ENCODE results near the gene PFN1.
"Not testable (repeated sequence)": the region's sequence is repeated elsewhere in the genome, so short reads cannot be mapped to it uniquely, and the experiment has no call there.

The PFN1 gene

GRCh38 chr17:4935650-4936049 is 12.7 kb downstream of the PFN1 start:
- Mint-ChIP-seq H3K27ac (peak overlapping the region; percentile 12), H3K9me3 (no peaks in the 10 kb centered on the region), H3K36me3 (ENCODE audit: low read depth) (peaks cover 74% of the 10 kb centered on the region), H3K27me3 (peaks cover 16% of the 10 kb centered on the region), H3K4me1 (ENCODE audit: low read depth) (peaks cover 81% of the 10 kb centered on the region), H3K4me3 (no peak overlapping the region)
- intact Hi-C loops (cut with micrococcal nuclease) = no loop called here

GRCh38 chr17:4934173-4934979 is 14.0 kb downstream of the PFN1 start:
- H3K4me1 Mint-ChIP-seq (ENCODE audit: low read depth) = peaks cover 83% of the 10 kb centered on the region
- peaks cover 16% of the 10 kb centered on the region for H3K27me3 Mint-ChIP-seq
- peaks cover 72% of the 10 kb centered on the region for H3K36me3 Mint-ChIP-seq (ENCODE audit: low read depth)
- peak overlapping the region; percentile 66 for H3K4me3 Mint-ChIP-seq
- no peaks in the 10 kb centered on the region for H3K9me3 Mint-ChIP-seq
- H3K27ac Mint-ChIP-seq = peak overlapping the region; percentile 70
- intact Hi-C loops (cut with micrococcal nuclease) = no loop called here

- H3K36me3 Mint-ChIP-seq (ENCODE audit: low read depth) = peaks cover 70% of the 10 kb centered on the region
- intact Hi-C loops (cut with micrococcal nuclease) = no loop called here
- no peaks in the 10 kb centered on the region for H3K9me3 Mint-ChIP-seq
- peaks cover 76% of the 10 kb centered on the region for H3K4me1 Mint-ChIP-seq (ENCODE audit: low read depth)
- H3K27me3 Mint-ChIP-seq = peaks cover 16% of the 10 kb centered on the region
- peak overlapping the region; percentile 70 for H3K27ac Mint-ChIP-seq
- H3K4me3 Mint-ChIP-seq = peak overlapping the region; percentile 66
These were observed 14.7 kb downstream of the PFN1 start for GRCh38 chr17:4933646-4934045.

DNA sequence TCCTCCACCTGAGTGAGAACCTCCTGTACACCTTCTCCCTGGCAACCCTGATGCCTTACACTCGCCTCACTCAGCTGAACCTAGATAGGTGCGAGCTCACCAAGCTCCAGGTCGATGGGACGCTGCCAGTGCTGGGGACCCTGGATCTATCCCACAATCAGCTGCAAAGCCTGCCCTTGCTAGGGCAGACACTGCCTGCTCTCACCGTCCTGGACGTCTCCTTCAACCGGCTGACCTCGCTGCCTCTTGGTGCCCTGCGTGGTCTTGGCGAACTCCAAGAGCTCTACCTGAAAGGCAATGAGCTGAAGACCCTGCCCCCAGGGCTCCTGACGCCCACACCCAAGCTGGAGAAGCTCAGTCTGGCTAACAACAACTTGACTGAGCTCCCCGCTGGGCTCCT is 15.6 kb downstream of the PFN1 start:
- intact Hi-C loops (cut with micrococcal nuclease) = no loop called here
- Mint-ChIP-seq H3K4me1 (ENCODE audit: low read depth) (peaks cover 68% of the 10 kb centered on the region), H3K27ac (peak overlapping the region; percentile 70), H3K9me3 (no peaks in the 10 kb centered on the region), H3K36me3 (ENCODE audit: low read depth) (peaks cover 64% of the 10 kb centered on the region), H3K27me3 (peaks cover 16% of the 10 kb centered on the region), H3K4me3 (peak overlapping the region; percentile 30)

DNA sequence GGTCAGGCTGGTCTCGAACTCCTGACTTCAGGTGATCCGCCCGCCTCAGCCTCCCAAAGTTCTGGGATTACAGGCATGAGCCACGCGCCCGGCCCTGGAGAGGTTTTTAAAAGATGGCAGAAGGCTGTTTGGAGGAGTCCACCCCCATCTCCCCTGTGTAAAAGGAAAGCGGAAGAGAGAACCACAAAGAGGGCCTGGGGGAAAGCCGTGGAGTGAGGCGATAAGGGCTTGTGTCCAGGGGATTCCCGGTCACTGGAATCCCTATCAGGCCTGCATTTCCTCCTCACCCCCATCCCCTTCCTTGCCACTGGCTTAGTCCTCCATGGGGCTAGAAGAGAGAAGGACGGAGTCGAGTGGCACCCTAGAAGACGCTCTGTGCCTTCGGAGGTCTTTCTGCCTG is 16.4 kb downstream of the PFN1 start, which contains the start of gene GP1BA:
GP1BA (plus strand) TSS at position 315 of the 400 bp plus-strand sequence. CDS start 328 bp downstream, outside the sequence.
- Mint-ChIP-seq H3K4me3 (peak within 1 kb of the TSS; percentile 38), H3K36me3 (ENCODE audit: low read depth) (peaks cover 56% of the 10 kb centered on the region), H3K27ac (peak within 1 kb of the TSS; percentile 70), H3K4me1 (ENCODE audit: low read depth) (peaks cover 67% of the 10 kb centered on the region), H3K9me3 (no peaks in the 10 kb centered on the region), H3K27me3 (peaks cover 16% of the 10 kb centered on the region)
- intact Hi-C loops (cut with micrococcal nuclease) = no loop called here

- H3K9me3 Mint-ChIP-seq = no peaks in the 10 kb centered on the region
- peaks cover 34% of the 10 kb centered on the region for H3K36me3 Mint-ChIP-seq (ENCODE audit: low read depth)
- intact Hi-C loops (cut with micrococcal nuclease) = no loop called here
- no peak overlapping the region for H3K4me3 Mint-ChIP-seq
- H3K27me3 Mint-ChIP-seq = peaks cover 14% of the 10 kb centered on the region
- H3K4me1 Mint-ChIP-seq (ENCODE audit: low read depth) = peaks cover 51% of the 10 kb centered on the region
- no peak overlapping the region for H3K27ac Mint-ChIP-seq
These were observed 19.4 kb downstream of the PFN1 start for GRCh38 chr17:4928881-4929280.

GRCh38 chr17:4926577-4927335 is 21.6 kb downstream of the PFN1 start:
- H3K27me3 Mint-ChIP-seq; H3K4me3 Mint-ChIP-seq; H3K9me3 Mint-ChIP-seq; intact Hi-C loops (cut with micrococcal nuclease): not testable (repeated sequence)
- H3K4me1 Mint-ChIP-seq (ENCODE audit: low read depth) = peaks cover 30% of the 10 kb centered on the region
- peak overlapping the region; percentile 56 for H3K27ac Mint-ChIP-seq
- peaks cover 28% of the 10 kb centered on the region for H3K36me3 Mint-ChIP-seq (ENCODE audit: low read depth)

GRCh38 chr17:4921320-4921719 is 27.0 kb downstream of the PFN1 start:
- Mint-ChIP-seq H3K4me1 (ENCODE audit: low read depth) (peaks cover 20% of the 10 kb centered on the region), H3K4me3 (no peak overlapping the region)
- intact Hi-C loops (cut with micrococcal nuclease) = no loop called here

GRCh38 chr17:4920351-4921048 is 27.8 kb downstream of the PFN1 start:
- H3K27me3 Mint-ChIP-seq = no peaks in the 10 kb centered on the region
- intact Hi-C loops (cut with micrococcal nuclease) = no loop called here
- H3K4me1 Mint-ChIP-seq (ENCODE audit: low read depth) = peaks cover 18% of the 10 kb centered on the region
- no peaks in the 10 kb centered on the region for H3K9me3 Mint-ChIP-seq
- H3K4me3 Mint-ChIP-seq = no peak overlapping the region
- peak overlapping the region; percentile 67 for H3K27ac Mint-ChIP-seq
- no peaks in the 10 kb centered on the region for H3K36me3 Mint-ChIP-seq (ENCODE audit: low read depth)

More at GRCh38 chr17:4921320-4921719, 27.0 kb downstream of the PFN1 start:
- no peaks in the 10 kb centered on the region for H3K9me3 Mint-ChIP-seq
- peak overlapping the region; percentile 67 for H3K27ac Mint-ChIP-seq
- no peaks in the 10 kb centered on the region for H3K27me3 Mint-ChIP-seq
- no peaks in the 10 kb centered on the region for H3K36me3 Mint-ChIP-seq (ENCODE audit: low read depth)

DNA sequence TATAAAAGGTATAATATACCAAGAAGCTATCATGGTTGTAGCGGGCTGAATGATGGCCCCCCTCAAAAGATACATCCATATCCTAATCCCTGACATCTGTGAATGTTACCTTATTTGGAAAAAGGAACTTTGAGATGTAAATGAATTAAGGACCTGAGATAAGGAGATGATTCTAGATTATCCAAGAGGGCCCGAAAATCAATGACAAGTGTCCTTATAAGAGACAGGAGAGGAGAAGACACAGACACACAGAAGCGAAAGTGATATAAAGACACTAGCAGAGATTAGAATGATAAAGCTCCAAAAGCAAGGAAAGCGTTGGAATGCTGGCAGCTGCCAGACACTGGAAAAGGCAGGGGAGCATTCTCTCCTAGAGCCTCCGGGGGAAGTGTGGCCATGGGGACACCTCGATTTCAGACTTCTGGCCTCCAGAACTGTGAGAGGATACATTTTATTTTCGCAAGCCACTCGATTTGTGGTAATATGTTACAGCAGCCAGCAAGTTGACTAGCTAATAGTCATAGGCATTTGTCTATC is 28.8 kb downstream of the PFN1 start:
- Mint-ChIP-seq H3K27me3 (no peaks in the 10 kb centered on the region), H3K4me1 (ENCODE audit: low read depth) (peaks cover 18% of the 10 kb centered on the region), H3K36me3 (ENCODE audit: low read depth) (no peaks in the 10 kb centered on the region), H3K9me3 (no peaks in the 10 kb centered on the region), H3K4me3 (no peak overlapping the region), H3K27ac (peak overlapping the region; percentile 67)
- intact Hi-C loops (cut with micrococcal nuclease) = no loop called here

GRCh38 chr17:4914551-4914950 is 33.8 kb downstream of the PFN1 start:
- H3K9me3 Mint-ChIP-seq, H3K4me3 Mint-ChIP-seq, H3K27ac Mint-ChIP-seq: not testable (repeated sequence)

GRCh38 chr17:4913994-4914393 is 34.3 kb downstream of the PFN1 start:
- H3K27ac Mint-ChIP-seq = no peak overlapping the region
- H3K36me3 Mint-ChIP-seq (ENCODE audit: low read depth) = no peaks in the 10 kb centered on the region
- peaks cover 7% of the 10 kb centered on the region for H3K27me3 Mint-ChIP-seq
- H3K4me1 Mint-ChIP-seq (ENCODE audit: low read depth) = no peaks in the 10 kb centered on the region
- intact Hi-C loops (cut with micrococcal nuclease) = no loop called here
- no peaks in the 10 kb centered on the region for H3K9me3 Mint-ChIP-seq
- no peak overlapping the region for H3K4me3 Mint-ChIP-seq

More at GRCh38 chr17:4914551-4914950, 33.8 kb downstream of the PFN1 start:
- H3K36me3 Mint-ChIP-seq (ENCODE audit: low read depth); H3K27me3 Mint-ChIP-seq; H3K4me1 Mint-ChIP-seq (ENCODE audit: low read depth); intact Hi-C loops (cut with micrococcal nuclease): not testable (repeated sequence)

DNA sequence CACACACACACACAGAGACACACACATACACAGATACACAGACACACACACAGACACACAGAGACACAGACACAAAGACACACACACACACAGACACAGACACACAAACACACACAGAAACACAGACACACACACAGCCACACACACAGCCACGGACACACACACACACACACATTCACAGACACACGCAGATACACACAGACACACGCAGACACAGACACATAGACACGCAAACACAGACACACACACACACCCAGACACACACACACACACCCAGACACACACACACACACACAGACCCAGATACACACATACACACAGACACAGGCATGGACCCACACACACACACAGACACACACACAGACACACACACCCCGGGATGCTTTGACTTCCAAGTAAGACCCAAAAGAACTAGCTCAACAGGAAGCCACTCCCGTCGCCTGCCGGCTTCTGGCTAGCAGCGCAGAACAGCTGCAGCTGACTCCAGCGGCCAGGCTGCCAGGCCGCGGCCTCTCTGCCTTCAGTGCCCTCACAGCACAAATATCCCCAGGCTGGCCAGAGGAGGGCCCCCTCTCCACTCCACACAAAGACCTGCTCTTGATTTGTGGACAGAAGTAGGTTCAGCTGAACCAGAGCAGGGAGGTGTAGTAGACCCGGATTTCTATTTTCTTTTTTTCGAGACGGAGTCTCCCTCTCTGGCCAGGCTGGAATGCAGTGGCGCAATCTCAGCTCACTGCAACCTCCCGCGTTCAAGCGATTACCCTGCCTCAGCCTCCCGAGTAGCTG is 39.4 kb downstream of the PFN1 start:
- no peaks in the 10 kb centered on the region for H3K9me3 Mint-ChIP-seq
- no peaks in the 10 kb centered on the region for H3K4me1 Mint-ChIP-seq (ENCODE audit: low read depth)
- H3K27me3 Mint-ChIP-seq = peaks cover 20% of the 10 kb centered on the region
- no peak overlapping the region for H3K4me3 Mint-ChIP-seq
- intact Hi-C loops (cut with micrococcal nuclease) = loop anchor here (1.0 to 5.0 kb wide), 3 partner anchors 38 to 153 kb away; partner anchors contain the start of genes PFN1 and SPAG7
- no peaks in the 10 kb centered on the region for H3K36me3 Mint-ChIP-seq (ENCODE audit: low read depth)
- H3K27ac Mint-ChIP-seq = no peak overlapping the region

Data from dendritic cell treated with granulocyte-macrophage colony-stimulating factor and Interleukin-4, amounts not matched to agents 40 ng/mL and 50 ng/mL, for 4 days (primary cell).